ENCODE measurements around the gene DIPK1B.

The DIPK1B gene

GRCh38 chr9:136711751-136712689 lies at the start of gene DIPK1B:
TSS of gene DIPK1B (plus strand) at chr9:136712572. CDS start at chr9:136712666, 94 bp downstream.
- DNase-seq, result peak; percentile 49

- no peak for DNase-seq
Observed at GRCh38 chr9:136662656-136663581, 49.5 kb upstream of the DIPK1B start, which contains the start of gene EGFL7. TSS of gene EGFL7 (plus strand) at chr9:136662916. CDS start at chr9:136668283, 5,367 bp downstream.

- no peak for DNase-seq
Observed at GRCh38 chr9:136664000-136664915, 48.1 kb upstream of the DIPK1B start.

GRCh38 chr9:136665111-136665703 lies 47.2 kb upstream of the DIPK1B start:
- no peak for DNase-seq

- DNase-seq, result no peak
Observed at GRCh38 chr9:136665704-136666371, 46.5 kb upstream of the DIPK1B start.

GRCh38 chr9:136666372-136667213 lies 45.8 kb upstream of the DIPK1B start:
- no peak for DNase-seq

- DNase-seq, result no peak
Observed at GRCh38 chr9:136667214-136667939, 45.0 kb upstream of the DIPK1B start.

GRCh38 chr9:136667940-136668760 lies 44.2 kb upstream of the DIPK1B start:
- no peak for DNase-seq

GRCh38 chr9:136668983-136669790 lies 43.2 kb upstream of the DIPK1B start:
- DNase-seq, result no peak

GRCh38 chr9:136669791-136670464 lies 42.4 kb upstream of the DIPK1B start:
- DNase-seq, result no peak

GRCh38 chr9:136670576-136671253 lies 41.7 kb upstream of the DIPK1B start:
- DNase-seq, result no peak

- no peak for DNase-seq
Observed at GRCh38 chr9:136671254-136671614, 41.1 kb upstream of the DIPK1B start.

- DNase-seq, result no peak
Observed at GRCh38 chr9:136671646-136672430, 40.5 kb upstream of the DIPK1B start.

GRCh38 chr9:136672431-136673087 lies 39.8 kb upstream of the DIPK1B start:
- no peak for DNase-seq

Measured in NCI-H748 treated with DMSO at 0.1 percent for 48 hours (cell line).